Skeletal muscle cell (primary cell): ENCODE results near the gene GLTP.
"Not testable (repeated sequence)": the region's sequence is repeated elsewhere in the genome, so short reads cannot be mapped to it uniquely, and the experiment has no call there.

Experiments used
- DNase-seq: peaks from one replicate; pipeline ENCODE4 v3.0.0-alpha.2; 2010; ENCODE audit warnings: low read depth
- H3K4me3 ChIP-seq: 2 replicates; pipeline ENCODE4 v1.5.1; 2011; ENCODE audit warnings: low read depth, mild to moderate bottlenecking, control low read depth, low read length, moderate library complexity

Gene GLTP

DNA sequence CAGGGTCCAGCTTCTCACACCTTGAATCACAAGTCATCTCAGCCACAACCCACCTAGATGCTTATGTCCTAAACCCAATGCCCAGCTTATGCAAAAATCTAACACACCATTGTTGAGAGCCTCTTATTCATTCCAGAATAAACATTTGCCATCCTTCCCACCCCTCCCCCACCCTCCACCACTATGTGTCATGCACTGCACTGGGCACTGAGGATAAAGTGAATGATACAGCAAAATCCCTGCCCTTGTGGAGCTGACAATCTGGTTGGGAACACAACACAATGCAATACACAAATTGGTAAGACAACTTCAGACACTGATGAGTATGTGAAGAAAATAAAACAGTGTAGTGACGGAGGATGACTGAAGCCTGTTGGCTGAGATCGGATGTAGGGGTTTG lies 1.4 kb upstream of the GLTP start:
- no peak for DNase-seq
- H3K4me3 ChIP-seq, result no peak overlapping the region

DNA sequence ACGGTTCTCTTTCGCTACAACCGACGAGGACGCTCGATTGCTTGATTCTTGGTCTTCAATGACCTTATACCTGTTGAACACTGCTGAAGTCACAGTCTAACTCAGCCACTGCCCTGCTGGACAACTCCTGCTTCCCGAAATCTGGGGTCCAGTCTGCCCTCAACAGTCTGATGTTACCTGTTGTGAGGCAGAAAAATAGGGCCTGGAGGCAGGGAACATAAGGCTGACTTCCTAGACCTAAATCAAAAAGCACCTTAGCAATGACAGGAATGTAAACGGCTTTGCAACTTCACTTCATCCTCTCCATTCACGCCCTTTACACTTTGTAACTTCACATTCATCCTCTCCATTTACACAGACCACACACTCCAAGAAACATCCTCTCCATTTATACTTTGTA lies 597 bp upstream of the GLTP start:
- no peak for DNase-seq
- H3K4me3 ChIP-seq, result peak overlapping the region; percentile 60

DNA sequence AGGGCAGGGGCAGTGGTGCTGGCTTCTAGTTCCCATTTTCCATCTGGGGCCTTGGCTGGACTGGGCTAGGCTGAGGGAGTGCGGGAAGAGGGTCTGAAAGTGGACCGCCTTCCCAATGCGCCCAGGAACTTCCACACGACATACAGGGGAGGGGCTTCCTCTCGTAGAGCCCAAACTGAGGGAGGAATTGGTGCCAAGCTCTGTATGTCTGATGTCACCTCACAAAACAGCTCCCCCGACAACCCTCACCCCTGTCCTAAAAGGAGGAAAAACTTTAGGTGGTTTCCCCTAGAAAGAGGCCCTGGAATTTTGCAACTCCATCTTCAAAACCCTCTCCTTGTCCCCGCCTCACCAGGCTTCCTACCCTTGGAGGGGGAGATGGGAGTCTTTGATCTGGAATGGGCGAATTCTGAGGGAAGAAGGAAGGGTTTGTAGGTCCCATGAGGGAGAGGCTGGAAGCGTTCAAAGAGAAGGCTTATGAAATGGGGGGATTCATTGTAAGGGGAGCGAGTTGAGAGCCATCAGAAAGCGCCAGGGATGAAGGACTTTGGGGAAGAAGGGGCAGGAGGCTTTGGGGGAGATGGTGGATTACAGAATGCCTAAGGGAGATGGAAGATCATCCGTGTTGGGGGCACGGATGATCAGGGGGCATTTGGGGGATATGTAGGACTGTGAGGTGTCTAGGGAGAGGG lies 844 bp downstream of the GLTP start:
- H3K4me3 ChIP-seq, result peak overlapping the region; percentile 60
- no peak for DNase-seq

GRCh38 chr12:109878749-109879148 lies 1.6 kb downstream of the GLTP start:
- H3K4me3 ChIP-seq, result peak overlapping the region; percentile 60
- DNase-seq, result no peak

- H3K4me3 ChIP-seq, result no peak overlapping the region
- no peak for DNase-seq
These were observed 2.1 kb downstream of the GLTP start for GRCh38 chr12:109878247-109878625.

GRCh38 chr12:109877504-109878246 lies 2.7 kb downstream of the GLTP start:
- H3K4me3 ChIP-seq, result no peak overlapping the region
- no peak for DNase-seq

GRCh38 chr12:109876406-109876805 lies 3.9 kb downstream of the GLTP start:
- no peak for DNase-seq
- no peak overlapping the region for H3K4me3 ChIP-seq

GRCh38 chr12:109875572-109876131 lies 4.7 kb downstream of the GLTP start:
- no peak overlapping the region for H3K4me3 ChIP-seq
- DNase-seq, result no peak

DNA sequence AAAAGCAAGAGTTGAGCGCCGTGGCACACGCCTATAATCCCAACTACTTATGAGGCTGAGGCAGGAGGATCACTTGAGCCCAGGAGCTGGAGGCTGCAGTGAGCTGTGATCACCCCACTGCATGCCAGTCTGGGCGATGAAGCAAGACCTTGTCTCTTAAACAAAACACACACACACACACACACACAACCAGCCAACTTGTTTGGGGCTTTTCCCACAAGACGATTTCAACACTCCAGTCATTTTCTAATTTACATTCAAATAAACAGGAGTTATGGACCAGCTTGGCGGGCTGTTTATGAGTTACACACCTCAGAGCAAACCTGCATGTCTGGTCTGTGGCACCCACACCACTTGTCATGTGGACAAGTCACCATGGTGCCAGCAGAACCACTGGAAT lies 6.7 kb downstream of the GLTP start:
- H3K4me3 ChIP-seq, result no peak overlapping the region
- no peak for DNase-seq

- no peak for DNase-seq
- H3K4me3 ChIP-seq, result no peak overlapping the region
These were observed 8.6 kb downstream of the GLTP start for GRCh38 chr12:109871668-109872314.

DNA sequence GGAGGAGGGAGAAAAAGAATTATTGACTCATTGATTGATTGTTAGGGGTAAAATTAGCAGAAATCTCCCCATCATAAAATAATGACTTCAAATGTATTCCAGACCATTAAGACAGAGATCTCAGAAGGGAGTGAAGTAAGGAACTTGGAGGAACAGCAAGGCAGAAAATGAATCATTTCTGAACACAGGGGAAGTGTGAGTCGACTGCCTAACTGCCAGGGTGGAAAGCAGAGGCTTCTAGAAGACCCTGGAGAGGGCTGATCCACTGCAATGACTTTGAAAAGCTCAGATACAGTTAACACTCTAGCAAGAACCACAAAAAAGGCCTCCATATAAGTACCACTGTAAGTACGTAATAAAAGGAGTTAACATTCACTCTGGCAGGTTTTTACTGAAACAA lies 9.7 kb downstream of the GLTP start:
- DNase-seq, result no peak
- no peak overlapping the region for H3K4me3 ChIP-seq

GRCh38 chr12:109868182-109869051 lies 11.9 kb downstream of the GLTP start:
- H3K4me3 ChIP-seq, result no peak overlapping the region
- no peak for DNase-seq

DNA sequence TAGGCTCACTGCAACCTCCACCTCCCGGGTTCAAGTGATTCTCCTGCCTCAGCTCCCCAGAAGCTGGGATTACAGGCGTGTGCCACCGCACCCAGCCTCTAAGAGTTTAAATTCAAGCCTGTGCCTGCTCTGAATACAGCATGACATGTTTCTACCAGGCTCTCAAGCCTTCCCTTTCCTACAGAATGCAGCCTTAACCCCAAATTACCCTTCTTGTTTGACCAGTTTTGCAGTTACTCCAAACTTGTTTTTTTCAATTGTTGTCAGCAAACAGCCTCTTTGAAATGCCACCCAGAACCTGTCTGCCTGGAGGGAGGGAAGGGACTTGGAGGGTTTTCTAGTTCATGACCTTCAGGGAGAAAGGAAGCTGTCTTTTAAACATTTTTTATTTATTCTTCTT lies 15.4 kb downstream of the GLTP start:
- no peak for DNase-seq
- no peak overlapping the region for H3K4me3 ChIP-seq

DNA sequence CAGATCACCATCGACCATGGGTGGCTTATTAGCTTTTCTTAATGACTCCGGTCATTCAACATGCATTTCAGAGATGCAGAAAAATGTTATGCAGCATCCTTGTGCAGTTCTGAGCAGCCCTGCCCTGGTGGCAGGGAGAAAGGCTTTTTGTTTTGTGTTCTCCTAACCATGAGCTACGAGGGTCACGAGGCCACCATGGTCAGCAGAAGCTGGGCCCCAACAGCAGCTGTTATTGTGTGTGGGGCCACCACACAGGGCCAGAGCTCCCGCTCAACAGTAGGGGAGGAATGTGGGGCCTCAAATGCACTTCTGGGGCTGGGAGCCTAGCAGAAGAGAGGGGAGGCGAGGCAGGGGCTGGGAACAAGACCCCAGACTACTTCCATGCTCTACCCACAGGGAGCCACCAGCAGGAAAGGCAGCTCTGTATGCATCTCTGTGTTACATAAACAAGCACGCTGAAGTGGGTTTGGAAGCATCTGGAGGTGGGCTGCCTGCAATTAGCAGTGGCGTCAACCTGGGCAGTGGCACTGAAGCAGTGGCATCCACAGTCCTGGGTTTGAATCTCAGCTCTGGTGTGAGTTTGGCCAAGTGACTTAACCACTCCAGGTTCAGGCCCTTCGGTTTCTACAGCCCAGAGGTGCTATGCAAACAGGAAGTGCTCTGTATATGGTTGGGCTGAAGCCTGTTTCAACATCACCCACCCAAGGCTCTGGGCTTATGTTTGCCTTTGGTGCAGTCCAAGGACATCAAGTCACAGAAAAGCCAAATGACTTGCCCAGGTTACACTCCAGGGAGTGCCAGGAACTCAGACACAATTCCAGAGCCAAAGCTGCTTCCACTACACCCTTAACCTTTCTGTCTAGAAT lies 16.3 kb downstream of the GLTP start:
- DNase-seq, result no peak
- H3K4me3 ChIP-seq, result no peak overlapping the region

GRCh38 chr12:109862491-109862890 lies 17.9 kb downstream of the GLTP start:
- not testable (repeated sequence) for DNase-seq, H3K4me3 ChIP-seq

DNA sequence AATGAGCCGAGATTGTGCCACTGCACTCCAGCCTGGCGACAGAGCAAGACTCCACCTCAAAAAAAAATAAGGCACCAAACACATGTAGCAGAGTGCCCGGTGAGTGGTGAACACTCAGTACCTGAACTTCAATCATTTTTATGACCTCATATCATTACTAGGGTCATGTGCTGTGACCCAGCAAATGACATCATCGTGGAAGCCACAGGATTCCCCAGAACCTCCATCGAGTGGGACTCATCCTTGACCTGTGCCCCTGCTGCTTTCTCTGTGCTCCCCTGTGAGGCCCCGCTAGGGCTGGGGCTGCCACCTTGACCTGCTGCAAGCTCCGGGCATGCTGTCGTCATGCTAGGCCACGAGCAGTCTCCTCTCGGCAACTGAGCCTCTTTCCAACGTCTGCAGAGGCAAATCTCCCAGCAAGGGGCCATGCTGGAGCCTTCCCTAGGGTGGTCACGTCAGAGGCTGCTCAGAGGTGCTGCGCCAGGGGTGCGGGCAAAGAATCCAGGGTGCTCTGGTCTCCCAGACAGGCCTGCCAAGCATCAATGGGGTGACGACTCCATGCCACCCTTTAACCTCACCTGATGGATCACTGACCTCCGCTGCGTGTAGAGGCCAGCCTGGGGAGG lies 18.5 kb downstream of the GLTP start:
- no peak for DNase-seq
- H3K4me3 ChIP-seq, result no peak overlapping the region

DNA sequence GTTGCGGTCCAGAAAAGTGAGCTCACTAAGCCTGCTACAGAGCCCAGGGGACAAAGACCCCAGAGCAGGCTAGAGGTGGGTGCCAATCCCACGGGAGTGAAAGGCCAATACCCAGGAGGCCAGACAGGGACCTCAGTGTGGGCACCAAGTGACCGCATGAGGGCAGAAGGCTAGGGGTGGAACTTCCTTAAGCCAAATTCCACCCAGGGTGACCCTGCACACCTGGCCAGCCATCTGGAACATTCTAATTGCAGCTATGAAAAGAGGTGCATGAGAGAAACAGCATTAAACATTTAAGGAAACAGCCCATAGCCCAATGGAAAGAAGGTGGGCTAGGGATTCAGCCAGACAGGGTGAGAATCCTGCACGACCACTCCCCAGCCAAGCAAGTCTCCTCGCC lies 19.4 kb downstream of the GLTP start:
- no peak overlapping the region for H3K4me3 ChIP-seq
- no peak for DNase-seq

DNA sequence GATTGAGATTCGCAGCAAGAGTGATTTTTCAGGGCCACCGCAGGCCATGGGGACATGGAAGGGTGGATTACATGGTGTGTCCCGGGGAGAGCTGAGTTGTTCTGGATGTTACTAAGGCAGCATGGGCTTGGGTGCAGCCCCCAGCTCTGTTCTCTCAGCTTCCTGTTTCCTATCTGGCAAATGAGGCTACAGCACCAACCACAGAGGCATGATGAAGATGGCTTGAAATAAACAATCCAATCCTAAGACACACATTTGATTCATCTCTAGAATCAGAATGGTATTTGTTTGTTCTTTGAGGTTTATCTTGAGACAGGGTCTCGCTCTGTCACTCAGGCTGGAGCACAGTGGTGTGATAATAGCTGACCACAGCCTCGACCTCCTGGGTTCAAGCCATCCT lies 21.6 kb downstream of the GLTP start:
- no peak for DNase-seq
- H3K4me3 ChIP-seq, result no peak overlapping the region
